Measurements from ENCODE around the gene COA7. TPM values are rescaled to one million over a fixed set of nuclear protein-coding genes. Genes with fewer than 3 reads are reported as not detected.
A peak's percentile ranks its signal among the peaks of the same experiment; 100 is the strongest.
"Not testable (repeated sequence)": the region's sequence is repeated elsewhere in the genome, so short reads cannot be mapped to it uniquely, and the experiment has no call there.

The COA7 gene
- 10 to 100 TPM; 21.3 to 28.1 TPM for total RNA-seq
- long read RNA-seq, full-length matches to known transcripts, result 28 of 30 reads
- long read RNA-seq, partial matches to known transcripts, result 0 of 30 reads
- long read RNA-seq, other reads (novel, unspliced or antisense), result 2 of 30 reads

DNA sequence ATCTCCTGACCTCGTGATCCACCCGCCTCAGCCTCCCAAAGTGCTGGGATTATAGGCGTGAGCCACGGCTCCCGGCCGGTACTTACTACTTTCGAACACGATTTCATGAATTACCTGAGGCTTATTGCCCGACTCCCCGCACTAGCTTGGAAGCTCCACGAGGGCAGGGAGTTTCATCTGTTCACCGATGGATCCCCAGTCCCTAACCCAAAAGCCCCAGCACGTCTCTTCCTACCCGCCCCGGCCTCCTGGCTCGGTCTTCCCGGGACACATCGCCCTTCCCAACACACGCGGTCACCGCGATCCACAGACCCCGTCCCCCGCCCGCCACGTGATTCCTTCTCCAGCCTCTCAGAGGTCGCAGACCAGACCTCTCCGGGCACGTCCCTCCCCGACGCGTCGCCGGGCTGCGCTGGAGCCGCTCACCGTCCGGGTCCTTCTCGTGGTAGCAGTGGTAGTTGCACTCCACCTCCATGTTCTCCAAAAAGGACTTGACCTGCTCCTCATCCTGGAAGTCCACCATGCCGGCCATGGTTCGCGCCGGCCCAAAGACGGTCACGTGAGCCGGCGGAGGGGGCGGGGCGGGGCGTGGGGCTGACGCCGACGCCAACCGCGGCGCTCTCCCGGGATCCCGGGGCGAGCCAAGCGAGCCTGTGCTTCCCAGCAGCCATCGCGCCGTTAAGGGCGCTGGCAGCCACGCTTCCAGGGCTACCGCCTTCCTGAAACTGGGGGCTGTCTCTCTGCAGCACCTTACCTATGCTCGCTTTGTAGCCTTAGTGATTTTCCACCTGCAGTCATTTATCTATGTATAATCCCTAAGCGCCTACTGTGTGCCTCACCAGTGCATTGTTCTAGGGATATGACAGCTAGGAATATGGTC lies at the start of gene COA7:
TSS of gene COA7 (minus strand) at position 553 of the 880 bp plus-strand sequence. CDS start at position 532, 21 bp downstream.
- intact Hi-C loops (cut with DNase I, micrococcal nuclease), result no loop called here
- peak; percentile 78 for ATAC-seq
- peak; percentile 84 to 93 for DNase-seq

DNA sequence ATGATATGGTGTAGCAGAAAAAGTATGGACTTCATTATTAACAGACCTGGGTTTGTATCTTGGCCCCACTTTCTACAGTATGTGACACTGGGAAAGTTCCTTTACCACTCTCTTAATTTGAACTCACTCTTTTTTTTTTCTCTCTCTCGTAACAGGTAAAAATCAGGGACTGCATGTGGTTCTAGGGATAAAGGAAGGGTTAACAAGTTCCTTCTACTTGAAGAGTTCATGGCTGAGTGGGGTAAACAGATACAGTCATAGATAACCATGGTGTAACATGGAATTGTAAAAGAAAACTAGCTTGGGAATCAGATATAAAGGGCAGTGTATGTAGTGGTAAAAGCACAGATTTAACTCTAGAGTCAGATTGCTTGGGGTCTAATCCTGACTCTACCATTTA lies 49.3 kb upstream of the COA7 start:
- no peak for DNase-seq
- no peak for ATAC-seq
- intact Hi-C loops (cut with DNase I, micrococcal nuclease), result no loop called here

DNA sequence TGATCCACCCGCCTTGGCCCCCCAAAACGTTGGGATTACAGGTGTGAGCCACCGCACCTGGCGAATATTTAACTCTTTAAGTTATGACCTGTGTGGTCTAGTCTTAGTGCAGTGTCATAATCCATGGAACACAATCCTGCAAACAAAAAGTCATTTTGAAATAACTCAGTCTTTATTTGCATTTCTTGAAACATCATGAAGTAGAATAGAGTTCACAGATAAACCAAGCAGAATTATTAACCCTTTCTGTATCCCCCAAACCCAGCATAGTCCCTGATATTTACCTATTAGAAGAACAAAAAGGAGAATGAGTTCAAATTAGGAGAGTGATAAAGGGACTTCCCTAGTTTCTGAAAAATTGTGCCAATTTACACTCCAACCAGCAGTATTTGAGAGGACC lies 48.0 kb upstream of the COA7 start:
- DNase-seq, result no peak
- ATAC-seq, result no peak
- intact Hi-C loops (cut with DNase I, micrococcal nuclease), result no loop called here

DNA sequence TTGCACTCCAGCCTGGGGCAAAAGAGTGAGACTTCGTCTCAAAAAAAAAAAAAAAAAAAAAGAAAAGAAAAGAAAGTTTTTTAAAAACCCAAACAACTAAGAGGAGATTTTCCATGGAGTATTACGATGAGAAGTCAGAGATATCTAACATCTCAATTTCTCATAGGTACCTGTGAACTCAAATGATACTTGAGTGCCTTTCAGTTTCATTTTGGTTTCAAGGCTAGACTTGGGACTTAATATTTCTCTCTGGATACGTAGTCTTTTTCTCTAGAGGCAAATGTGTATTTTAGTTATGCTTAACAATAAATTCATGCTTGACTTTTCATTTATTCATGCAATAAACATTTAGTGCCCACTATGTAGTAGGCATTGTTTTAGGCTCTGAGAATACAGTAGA lies 43.1 kb upstream of the COA7 start:
- intact Hi-C loops (cut with DNase I, micrococcal nuclease), result no loop called here
- DNase-seq (no peak), ATAC-seq (peak; percentile 44)

DNA sequence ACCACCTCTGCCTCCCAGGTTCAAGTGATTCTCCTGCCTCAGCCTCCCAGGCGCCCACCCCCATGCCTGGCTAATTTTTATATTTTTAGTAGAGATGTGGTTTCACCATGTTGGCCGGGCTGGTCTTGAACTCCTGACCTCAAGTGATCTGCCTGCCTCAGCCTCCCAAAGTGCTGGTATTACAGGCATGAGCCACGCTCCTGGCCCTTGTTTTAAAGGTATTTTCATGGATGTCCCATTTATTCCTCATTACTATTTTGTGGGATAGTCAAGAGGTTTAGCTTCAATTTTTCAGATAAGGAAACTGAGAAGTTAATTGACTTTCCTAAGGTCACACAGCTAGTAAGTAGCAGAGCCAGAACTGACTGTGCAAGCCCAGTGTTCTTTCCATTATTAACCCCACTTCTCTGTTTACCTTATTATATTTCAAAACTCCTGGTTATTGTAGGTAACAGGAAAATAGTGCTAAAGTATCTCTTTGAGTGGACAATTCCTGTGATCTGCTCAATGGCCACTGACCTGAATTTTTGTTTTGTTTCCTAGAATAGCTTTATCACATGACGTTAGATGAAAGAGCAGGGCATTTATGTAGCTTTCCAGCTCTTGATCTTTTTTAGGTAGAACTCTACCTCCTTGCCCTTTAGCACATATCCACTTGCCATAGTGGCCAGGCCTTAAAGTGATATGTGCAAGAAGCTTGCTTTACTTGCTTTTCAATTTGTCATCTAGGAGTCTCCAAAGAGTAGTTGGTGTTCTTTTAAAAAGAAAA lies 41.7 kb upstream of the COA7 start:
- intact Hi-C loops (cut with DNase I, micrococcal nuclease), result no loop called here
- DNase-seq, result no peak
- ATAC-seq, result peak; percentile 28

DNA sequence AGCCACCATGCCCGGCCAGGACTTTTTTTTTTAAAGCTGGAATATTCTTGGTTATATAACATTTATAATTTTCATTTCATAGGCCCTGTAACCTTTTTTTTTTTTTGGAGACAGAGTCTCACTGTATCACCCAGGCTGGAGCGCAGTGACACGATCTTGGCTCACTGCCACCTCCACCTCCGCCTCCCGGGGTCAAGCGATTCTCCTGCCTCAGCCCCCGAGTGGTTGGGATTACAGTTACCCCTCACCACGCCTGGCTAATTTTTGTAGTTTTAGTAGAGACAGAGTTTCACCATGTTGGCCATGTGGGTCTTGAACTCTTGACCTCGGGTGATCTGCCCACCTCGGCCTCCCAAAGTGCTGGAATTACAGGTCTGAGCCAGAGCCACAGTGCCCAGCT lies 40.7 kb upstream of the COA7 start:
- ATAC-seq, result no peak

DNA sequence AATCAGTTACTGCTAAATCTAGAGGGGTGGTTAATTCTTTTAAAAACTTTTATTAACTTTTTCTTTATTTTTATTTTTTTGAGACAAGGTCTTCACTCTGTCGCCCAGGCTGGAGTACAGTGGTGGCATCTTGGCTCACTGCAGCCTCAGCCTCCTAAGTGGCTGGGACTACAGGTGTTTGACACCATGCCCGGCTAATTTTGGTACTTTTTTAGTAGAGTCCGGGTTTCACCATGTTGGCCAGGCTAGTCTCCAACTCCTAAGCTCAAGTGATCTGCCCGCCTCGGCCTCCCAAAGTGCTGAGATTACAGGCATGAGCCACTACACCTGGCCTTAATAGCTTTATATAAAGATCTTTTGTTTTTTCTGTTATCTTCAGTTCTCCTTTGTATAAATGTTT lies 40.0 kb upstream of the COA7 start:
- no peak for ATAC-seq
- DNase-seq, result no peak
- intact Hi-C loops (cut with DNase I, micrococcal nuclease), result no loop called here

More for the DNA sequence above, 40.7 kb upstream of the COA7 start:
- DNase-seq, result no peak
- intact Hi-C loops (cut with DNase I, micrococcal nuclease), result no loop called here

DNA sequence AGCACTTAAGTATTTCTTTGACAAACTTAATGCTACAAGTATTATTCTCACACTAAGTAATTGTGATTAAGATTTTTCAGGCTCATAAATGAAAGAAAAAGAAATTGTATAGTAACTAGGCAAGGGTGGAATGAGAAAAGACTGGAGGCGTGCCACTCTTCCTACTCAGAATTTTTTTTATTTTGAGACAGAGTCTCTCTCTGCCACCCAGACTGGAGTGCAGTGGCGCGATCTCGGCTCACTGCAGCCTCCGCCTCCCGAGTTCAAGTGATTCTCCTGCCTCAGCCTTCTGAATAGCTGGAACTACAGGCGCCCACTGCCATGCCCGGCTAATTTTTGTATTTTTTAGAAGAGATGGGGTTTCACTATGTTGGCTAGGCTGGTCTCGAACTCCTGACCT lies 37.2 kb upstream of the COA7 start:
- intact Hi-C loops (cut with DNase I, micrococcal nuclease); ATAC-seq; DNase-seq: not testable (repeated sequence)

DNA sequence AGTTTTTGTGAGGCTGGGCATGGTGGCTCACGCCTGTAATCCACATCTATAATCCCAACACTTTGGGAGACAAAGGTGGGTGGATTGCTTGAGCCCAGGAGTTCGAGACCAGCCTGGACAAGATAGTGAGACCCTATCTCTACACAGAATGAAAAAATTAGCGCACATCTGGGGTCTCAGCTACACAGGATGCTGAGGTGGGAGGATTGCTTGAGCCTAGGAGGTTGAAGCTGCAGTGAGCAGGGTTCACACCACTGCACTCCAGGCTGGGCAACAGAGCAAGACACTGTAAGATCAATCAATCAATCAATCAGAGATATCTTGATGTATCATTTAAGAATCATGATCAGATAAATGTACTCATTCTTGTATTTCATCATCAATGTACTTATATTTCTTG lies 35.2 kb upstream of the COA7 start:
- ATAC-seq (no peak), DNase-seq (no peak)
- intact Hi-C loops (cut with DNase I, micrococcal nuclease), result no loop called here

DNA sequence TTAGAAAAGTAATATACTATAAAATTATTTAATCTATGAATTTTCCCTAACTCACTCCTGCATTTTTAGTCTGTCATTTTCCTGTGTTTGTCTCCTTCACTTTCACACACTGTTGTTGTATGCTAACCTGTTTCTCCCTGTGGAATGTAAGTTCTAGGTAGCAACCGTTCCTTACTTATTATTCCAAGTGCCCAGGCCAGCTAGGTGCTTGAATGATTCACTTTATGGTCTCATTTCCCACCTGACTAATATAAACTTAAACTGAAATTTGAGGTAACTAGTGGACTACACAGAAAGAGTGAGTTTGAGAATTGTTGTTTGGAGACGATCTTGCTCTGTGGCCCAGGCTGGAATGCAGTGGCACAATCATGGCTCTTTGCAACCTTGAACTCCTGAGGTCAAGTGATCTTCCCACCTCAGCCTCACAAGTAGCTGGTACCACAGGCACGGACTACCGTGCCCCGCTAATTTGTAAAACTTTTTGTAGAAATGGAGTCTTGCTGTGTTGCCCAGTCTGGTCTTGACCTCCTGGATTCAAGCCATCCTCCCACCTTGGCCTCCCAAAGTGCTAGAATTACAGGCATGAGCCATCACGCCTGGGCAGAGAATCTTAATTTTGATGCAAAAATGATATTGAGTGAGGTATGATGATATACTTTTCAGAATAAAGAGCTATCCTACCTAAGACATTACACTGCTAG lies 30.0 kb upstream of the COA7 start:
- no peak for ATAC-seq
- no peak for DNase-seq
- intact Hi-C loops (cut with DNase I, micrococcal nuclease), result no loop called here

DNA sequence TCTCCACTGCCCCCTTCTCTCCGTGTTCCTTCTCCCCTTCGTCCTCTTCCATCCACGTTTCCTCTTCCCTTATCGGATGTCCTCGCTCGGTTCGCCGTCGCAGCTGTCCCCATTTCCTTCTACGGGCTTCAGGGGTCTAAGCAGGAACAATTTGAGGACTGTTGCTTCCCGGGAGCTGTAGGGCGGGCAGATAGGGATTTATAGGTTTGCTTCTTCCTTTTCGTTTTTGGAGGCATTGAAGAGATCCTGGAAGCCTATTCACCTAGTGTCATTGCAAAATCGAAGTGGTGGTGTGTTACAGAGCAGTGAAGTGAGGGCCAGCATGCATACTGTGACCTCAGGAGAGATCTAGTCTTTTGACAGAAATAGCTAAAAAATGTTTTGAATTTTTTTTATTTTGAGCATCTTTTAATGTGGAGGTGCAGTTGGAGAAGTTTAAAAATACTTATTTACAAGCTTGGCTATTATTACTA lies 29.0 kb upstream of the COA7 start:
- DNase-seq (peak; percentile 35 to 37), ATAC-seq (peak; percentile 34)
- intact Hi-C loops (cut with DNase I, micrococcal nuclease), result no loop called here

DNA sequence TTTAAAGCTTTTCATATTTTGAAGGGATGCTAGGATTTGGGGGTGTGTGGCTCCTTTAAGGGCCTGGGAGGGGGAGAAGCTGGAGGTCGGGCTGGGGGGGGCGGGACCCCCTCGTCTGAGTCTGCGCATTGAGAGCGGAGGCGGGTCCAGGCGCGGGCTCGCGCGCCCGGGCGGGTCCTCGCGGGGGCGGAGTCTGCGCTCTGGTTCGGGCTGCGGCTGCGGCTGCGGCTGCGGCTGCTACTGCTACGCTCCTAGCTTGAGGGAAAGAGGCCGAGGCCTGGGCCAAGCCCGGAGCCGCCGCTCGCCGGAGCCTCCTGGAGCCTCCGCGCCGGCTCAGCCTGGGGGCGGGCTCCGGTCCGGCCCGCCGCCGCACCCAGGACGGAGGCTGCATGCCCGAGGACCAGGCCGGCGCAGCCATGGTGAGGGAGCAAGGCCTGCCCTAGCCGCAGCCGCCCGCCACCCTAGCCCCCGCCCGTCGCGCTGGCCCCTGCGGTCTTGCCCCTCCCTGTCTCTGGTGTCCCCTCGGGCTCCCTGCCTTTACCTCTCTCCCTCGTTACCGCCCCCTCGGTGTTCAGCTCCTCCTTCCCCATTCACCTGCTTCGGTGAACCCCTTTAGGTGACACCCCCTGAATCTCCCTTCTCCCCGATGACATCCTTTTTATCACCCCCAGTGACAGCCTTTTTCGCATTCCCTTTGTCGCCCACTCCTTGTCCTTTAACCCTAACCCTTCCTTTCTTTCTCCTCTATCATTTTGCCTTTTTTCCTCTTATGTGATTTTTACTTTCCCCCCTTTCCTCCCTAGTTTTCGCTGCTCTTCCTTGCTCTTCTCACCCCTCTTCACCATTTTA lies 28.3 kb upstream of the COA7 start, which contains the start of gene ZYG11B:
TSS of gene ZYG11B (plus strand) at position 189 of the 849 bp plus-strand sequence. CDS start at position 390, 201 bp downstream.
- DNase-seq (peak; percentile 85 to 94), ATAC-seq (peak; percentile 98)
- intact Hi-C loops (cut with DNase I, micrococcal nuclease), result no loop called here

DNA sequence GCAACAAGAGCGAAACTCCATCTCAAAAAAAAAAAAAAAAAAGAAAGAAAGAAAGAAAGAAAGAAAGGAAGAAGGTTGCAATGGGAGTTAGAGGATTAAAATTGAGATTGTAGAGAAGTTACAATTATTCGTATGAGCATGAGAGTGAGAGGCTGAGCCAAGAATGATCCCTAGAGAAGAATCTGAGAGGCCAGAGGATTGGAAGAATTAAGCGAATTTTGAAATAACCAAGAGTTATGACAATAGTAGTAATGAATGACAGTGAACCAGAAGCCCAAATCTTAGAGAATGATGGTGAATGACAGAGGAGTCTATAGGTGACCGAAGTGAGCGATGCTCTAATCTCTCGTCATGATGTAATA lies 27.7 kb upstream of the COA7 start:
- intact Hi-C loops (cut with DNase I, micrococcal nuclease), result no loop called here
- DNase-seq (no peak), ATAC-seq (no peak)

DNA sequence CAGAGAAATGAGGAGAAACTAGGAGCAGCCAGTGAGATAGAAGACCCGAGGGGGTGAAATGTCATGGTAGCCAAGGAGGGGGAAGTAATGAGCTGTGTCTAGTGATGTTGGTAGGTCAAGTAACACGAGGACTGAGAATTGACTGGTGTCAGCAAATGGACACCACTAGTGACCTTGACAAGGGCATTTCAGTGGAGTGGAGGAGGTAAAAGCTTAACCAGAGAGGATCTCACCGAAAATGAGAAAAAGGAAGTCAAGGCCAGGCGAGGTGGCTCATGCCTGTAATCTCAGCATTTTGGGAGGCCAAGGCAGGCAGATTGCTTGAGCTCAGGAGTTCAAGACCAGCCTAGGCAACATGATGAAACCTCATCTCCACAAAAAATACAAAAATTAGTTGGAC lies 25.1 kb upstream of the COA7 start:
- DNase-seq (no peak), ATAC-seq (no peak)

DNA sequence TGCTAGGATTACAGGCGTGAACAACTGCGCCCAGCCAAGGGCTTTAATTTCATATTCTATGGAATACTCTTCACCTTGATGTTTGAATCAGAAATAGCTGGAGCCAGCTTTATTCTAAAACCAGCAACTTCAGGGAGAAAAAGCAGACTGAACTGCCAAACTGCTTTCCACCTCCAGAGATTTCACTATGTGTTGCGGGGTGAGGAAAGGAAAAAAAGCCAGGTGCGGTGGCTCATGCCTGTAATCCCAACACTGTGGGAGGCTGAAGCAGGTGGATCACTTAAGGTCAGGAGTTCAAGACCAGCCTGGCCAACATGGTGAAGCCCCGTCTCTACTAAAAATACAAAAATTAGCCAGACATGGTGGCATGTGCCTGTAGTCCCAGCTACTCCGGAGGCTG lies 17.1 kb upstream of the COA7 start:
- intact Hi-C loops (cut with DNase I, micrococcal nuclease); ATAC-seq; DNase-seq: not testable (repeated sequence)

More for the DNA sequence above, 25.1 kb upstream of the COA7 start:
- intact Hi-C loops (cut with DNase I, micrococcal nuclease), result no loop called here

DNA sequence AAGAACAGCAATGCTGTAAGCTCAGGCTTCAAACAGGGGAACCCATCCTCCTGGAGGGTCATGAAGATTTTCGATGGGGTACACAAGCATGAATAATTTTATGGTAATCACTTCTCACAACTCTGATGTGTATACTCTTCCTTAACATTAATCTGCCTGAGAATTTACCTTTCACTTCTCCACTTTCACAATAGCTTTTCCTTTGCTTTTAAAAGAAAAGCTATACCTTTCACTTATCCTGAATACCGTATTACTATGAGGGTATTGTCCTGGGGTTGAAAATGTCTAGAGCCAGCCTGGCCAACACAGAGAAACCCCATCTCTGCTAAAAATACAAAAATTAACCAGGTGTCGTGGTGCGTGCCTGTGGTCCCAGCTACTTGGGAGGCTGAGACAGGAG lies 15.4 kb upstream of the COA7 start:
- ATAC-seq (no peak), DNase-seq (no peak)
- intact Hi-C loops (cut with DNase I, micrococcal nuclease), result no loop called here

DNA sequence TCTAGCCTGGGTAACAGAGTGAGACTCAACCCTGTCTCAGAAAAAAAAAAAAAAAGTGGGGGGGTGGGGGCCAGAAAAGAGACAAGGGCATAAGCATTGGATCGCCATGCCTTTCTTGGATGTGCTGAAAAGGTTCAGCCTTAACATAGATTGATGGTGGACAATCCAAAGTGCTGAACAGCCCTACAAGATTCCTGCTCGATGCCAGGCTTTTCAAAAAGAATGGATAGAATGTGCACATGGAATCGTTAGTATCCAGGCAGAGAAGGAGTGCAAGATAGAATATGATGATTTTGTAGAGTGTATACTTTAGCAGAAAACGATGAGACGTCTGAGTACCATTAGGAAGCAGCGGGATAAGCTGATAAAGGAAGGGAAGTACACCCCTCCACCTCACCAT lies 10.9 kb upstream of the COA7 start:
- no peak for ATAC-seq
- intact Hi-C loops (cut with DNase I, micrococcal nuclease), result loop anchor here in 1 of 2 donors (10.0 kb wide), 1 partner anchor 486 kb away; the partner anchor contains the start of gene CPT2
- no peak for DNase-seq

Measured in left colon (tissue), 2 donors.